AG09309 (cell line): Measurements from ENCODE around the gene APOH.

Source experiments
- DNase-seq: peaks from one replicate; pipeline ENCODE4 v3.0.0-alpha.2; 2010; ENCODE audit warnings: low read depth
- H3K4me3 ChIP-seq: 2 replicates; pipeline ENCODE4 v1.5.1; 2011; ENCODE audit warnings: mild to moderate bottlenecking, low read depth, low read length, moderate library complexity; ENCODE audit not compliant: control insufficient read depth
- TF ChIP-seq, protein P1 (sequence below): IDR thresholded peaks from 2 replicates; pipeline ENCODE4 v1.5.1; 2011; ENCODE audit warnings: mild to moderate bottlenecking, low read depth, low read length, inconsistent platforms; ENCODE audit not compliant: insufficient read depth, control insufficient read depth; ENCODE audit errors: missing control alignments

Gene APOH

DNA sequence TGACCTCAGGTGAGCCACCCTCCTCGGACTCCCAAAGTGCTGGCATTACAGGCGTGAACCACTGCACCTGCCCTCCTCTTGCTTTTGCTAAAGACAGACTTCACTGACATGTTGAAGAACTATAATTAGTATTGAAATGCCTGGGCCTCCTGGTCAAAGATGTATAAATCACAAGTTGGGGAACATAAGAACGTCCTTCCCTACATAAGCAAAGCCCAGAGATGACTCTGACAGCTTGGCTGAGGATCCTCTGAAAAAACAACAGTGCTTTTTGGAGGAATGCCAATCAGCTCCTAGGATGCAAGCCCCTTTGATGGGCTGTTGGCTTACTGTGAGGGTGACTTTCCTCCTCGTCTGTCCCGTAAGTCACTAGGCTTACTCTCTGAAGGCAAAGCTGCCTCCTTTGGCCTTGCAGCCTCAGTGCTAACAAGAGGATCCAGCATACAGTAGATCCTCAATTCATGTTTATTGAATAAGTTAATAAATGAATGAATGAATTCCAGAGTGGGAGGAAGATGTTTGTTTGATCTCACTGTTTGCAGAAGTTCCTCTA, 6.3 kb downstream of the APOH start:
- DNase-seq, result no peak
- TF ChIP-seq, protein P1, sequence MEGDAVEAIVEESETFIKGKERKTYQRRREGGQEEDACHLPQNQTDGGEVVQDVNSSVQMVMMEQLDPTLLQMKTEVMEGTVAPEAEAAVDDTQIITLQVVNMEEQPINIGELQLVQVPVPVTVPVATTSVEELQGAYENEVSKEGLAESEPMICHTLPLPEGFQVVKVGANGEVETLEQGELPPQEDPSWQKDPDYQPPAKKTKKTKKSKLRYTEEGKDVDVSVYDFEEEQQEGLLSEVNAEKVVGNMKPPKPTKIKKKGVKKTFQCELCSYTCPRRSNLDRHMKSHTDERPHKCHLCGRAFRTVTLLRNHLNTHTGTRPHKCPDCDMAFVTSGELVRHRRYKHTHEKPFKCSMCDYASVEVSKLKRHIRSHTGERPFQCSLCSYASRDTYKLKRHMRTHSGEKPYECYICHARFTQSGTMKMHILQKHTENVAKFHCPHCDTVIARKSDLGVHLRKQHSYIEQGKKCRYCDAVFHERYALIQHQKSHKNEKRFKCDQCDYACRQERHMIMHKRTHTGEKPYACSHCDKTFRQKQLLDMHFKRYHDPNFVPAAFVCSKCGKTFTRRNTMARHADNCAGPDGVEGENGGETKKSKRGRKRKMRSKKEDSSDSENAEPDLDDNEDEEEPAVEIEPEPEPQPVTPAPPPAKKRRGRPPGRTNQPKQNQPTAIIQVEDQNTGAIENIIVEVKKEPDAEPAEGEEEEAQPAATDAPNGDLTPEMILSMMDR, result no peak
- no peak overlapping the region for H3K4me3 ChIP-seq

DNA sequence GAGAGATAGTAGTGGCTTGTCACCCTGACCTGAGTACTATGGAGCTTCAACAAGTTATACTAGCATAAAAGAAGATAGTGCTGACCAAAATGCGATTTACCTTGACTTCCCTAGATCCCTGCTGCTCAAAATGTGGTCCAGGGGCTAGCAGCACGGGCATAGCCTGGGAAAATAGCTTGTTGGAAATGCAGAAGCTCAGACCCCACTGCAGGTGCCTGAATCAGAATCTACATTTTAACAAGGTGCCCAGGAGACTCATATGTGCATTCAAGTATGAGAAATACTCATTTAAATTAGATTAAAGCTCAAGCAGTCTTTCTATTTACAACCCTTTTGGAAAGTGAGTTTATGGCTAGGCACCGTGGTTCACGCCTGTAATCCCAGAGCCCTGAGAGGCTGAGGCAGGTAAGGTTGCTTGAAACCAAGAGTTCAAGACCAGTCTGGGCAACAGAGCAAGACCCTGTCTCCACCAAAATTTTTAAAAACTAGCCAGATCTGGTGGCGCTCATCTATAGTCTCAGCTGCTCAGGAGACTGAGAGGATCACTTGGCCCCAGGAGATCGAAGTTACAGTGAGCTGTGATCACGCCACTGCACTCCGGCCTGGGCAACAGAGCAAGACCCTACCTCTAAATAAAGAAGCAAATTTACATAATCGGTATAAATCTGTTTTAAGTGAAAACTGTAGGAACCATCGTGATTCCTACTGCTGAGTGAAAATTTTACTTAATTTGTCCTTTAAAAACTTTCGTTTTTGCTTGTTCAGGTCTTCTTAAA, 7.3 kb downstream of the APOH start:
- DNase-seq, result no peak
- H3K4me3 ChIP-seq, result no peak overlapping the region
- TF ChIP-seq, protein P1, result no peak

DNA sequence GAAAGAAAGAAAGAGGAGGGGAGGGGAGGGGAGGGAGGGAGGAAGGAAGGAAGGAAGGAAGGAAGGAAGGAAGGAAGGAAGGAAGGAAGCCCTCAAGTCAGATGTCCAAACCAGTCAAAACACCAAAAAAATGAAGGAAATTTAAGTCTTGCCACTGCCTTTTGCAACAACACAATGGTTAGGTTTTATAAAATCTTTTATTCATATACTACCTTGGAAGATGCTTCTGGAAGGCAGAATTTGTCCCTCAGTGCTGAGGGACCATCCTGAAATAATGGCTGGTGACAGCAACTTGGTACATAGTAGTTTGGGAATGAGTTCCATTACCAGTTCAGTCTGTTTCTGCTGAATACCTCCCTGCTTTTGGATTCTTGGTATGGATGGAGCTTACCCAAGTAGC, 7.9 kb downstream of the APOH start:
- no peak for DNase-seq
- TF ChIP-seq, protein P1, result no peak

DNA sequence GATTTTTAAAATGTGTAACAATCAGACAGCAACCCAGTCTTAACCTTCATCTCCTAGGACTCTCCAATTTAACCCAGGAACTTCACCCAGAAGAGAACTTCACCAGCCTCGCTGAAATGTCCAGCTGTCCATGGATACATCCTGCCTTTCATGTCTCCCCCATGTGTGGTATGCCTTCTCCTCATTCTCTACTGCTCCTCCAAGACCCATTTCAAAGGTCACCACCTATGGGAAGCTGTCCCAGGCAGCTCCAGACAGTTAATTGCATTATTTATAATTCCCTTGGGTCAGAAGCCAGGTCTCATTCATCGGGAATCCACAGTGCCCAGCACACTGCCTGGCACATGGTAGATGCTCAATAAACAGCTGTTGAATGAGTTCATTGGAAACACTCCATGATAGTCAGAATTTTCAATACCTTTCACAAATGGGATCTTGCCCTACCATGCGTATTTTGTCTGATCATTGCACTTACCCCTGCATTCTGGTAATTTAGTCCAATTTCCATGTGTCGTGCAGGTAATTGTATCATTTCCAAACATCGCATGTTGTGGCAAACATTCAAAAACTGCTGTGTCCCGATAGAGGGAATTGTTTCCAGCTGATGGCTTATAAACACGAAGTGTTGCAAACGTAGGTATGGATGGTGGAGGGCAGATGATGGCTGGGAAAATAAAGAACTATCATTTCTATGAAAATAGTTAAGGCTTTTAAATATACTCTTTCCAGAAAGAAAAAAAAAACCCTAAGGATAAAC, 9.0 kb downstream of the APOH start:
- DNase-seq, result no peak
- H3K4me3 ChIP-seq, result no peak overlapping the region
- TF ChIP-seq, protein P1, result no peak

More for the DNA sequence above, 7.9 kb downstream of the APOH start:
- H3K4me3 ChIP-seq, result no peak overlapping the region

DNA sequence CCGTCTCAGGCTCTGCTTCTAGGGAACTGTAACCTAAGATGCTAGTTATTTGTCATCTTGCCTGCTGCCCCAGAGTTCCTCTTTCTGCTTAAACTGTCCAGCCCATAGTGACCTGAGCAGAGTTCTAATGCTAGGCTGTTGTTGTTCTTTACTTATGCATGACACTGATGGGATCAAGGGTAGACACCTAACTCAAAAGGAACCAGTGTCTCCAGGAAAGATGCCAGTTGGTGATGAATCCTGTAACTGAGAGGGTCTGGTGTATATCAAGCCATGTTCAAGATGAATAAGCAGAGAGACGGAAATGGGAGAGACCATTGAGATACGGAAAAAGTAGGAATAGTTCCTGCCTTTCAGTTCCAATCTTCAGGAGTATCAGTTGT, 13.7 kb downstream of the APOH start:
- TF ChIP-seq, protein P1, result no peak
- DNase-seq, result no peak
- H3K4me3 ChIP-seq, result no peak overlapping the region

DNA sequence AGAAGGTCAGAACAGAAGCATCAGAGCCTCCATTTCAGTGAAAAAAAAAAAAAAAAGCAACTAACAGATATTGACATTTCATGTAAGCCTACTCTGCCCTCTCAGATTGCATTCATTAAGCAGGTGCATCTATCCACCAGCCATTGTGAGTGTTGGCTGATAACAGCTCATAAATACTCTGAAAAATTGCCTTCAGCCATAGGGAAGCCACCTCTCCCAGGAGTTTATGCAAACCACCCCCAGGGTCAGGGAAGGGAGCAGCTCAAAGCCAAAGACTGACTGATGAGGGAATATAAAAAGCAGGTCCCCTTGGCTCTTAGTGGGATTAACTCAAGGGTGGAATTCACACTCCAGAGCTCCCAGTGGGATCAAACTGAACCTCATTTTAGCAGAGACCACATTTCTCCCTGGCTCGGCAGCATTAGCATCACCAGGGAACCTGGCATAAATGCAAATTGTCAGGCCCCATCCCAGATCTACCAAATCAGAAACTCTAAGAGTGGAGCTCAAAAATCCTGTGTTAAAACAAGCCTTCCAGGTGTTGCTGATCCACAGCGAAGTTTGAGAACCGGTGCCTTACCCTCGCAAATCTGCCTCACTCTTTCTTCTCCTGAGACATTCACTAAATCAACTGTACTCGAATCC, 14.2 kb downstream of the APOH start:
- DNase-seq, result no peak
- no peak overlapping the region for H3K4me3 ChIP-seq
- TF ChIP-seq, protein P1, result no peak
